HUES6 (cell line): ENCODE data around the gene SLC34A3.
"Not testable (repeated sequence)": the region's sequence is repeated elsewhere in the genome, so short reads cannot be mapped to it uniquely, and the experiment has no call there.

Experiments
- H3K27ac ChIP-seq: 2 replicates; pipeline ENCODE4 v1.7.0; 2013; ENCODE audit warnings: low read depth, mild to moderate bottlenecking, low read length, inconsistent platforms
- H3K27me3 ChIP-seq: 2 replicates; pipeline ENCODE4 v1.6.1; 2013; ENCODE audit warnings: low read length; ENCODE audit not compliant: control insufficient read depth, insufficient read depth
- H3K36me3 ChIP-seq: 2 replicates; pipeline ENCODE4 v1.6.1; 2013; ENCODE audit warnings: low read length; ENCODE audit not compliant: control insufficient read depth, insufficient read depth
- H3K4me1 ChIP-seq: 2 replicates; pipeline ENCODE4 v1.6.1; 2013; ENCODE audit warnings: low read length; ENCODE audit not compliant: control insufficient read depth, insufficient read depth
- H3K4me3 ChIP-seq: 2 replicates; pipeline ENCODE4 v1.5.1; 2013; ENCODE audit warnings: low read depth, low read length
- H3K9ac ChIP-seq: one replicate; pipeline ENCODE4 v1.6.1; 2013; ENCODE audit warnings: mild to moderate bottlenecking, low read length
- H3K9me3 ChIP-seq: 2 replicates; pipeline ENCODE4 v1.6.1; 2013; ENCODE audit warnings: low read depth, low read length; ENCODE audit not compliant: control insufficient read depth, insufficient read depth

The SLC34A3 gene

DNA sequence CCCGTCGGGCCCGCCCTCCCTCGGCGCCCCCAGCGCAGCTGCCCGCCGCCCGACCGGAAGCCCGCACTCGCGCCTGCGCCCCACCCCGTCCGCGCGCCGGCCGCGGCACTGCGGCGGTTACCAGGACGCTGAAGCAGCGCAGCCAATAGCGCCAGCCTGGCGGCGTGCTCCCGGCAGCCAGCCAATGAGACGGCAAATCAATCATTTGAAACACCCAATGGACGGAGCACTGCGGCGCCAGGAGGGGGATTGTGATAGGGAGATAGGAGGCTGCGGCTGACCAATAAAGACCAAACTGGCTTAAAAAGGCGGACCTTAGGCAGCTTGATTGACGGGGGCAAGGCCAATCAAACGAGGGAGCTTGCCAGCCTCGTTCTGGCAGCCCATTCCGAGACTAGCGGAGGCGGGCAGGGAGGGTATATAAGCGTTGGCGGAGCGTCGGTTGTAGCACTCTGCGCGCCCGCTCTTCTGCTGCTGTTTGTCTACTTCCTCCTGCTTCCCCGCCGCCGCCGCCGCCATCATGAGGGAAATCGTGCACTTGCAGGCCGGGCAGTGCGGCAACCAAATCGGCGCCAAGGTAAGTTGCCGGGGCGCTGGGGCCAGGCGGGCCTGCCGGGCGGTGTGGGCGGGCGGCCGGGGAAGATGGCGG, 10.3 kb downstream of the SLC34A3 start, which contains the start of gene TUBB4B:
TUBB4B (plus strand) TSS at position 447 of the 649 bp plus-strand sequence; CDS start at position 521, 74 bp downstream.
- Histone ChIP-seq H3K36me3 (peaks cover 21% of the 10 kb centered on the region), H3K27me3 (no peaks in the 10 kb centered on the region), H3K27ac (peak within 1 kb of the TSS; percentile 89; the same call in 1 of the 2 replicates), H3K4me1 (peaks cover 51% of the 10 kb centered on the region), H3K4me3 (peak within 1 kb of the TSS; percentile 83), H3K9ac (peak within 1 kb of the TSS; percentile 93), H3K9me3 (no peaks in the 10 kb centered on the region)

DNA sequence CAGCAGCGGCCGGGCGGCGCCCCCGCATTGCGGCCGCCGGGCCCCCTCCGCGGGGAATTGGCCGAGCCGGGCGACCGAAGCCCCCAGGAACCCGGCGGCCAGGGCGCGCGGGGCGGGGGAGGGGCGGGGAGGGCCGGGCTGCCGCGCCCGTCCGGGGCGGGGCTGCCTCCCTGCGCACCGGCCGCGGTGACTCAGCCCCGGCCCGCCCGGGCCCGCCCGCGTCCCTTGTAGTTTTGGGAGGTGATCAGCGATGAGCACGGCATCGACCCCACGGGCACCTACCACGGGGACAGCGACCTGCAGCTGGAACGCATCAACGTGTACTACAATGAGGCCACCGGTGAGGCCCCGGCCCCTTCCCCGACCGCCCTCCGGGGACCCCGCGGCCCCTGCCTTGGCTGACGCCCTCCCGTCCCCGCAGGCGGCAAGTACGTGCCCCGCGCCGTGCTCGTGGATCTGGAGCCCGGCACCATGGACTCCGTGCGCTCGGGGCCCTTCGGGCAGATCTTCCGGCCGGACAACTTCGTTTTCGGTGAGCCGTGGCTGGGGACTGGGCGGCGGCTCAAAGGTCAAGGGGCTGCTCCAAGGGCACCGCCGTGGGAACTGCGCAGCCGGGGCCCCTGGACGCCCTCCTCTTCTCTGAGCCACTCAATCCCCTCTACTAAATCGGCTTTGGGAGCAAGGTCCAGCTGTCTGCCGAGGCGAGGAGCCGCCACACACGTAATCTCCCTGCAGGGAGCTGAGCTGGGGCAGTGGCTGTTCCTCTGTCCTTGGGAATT, 11.0 kb downstream of the SLC34A3 start:
- Histone ChIP-seq H3K9me3 (no peaks in the 10 kb centered on the region), H3K4me1 (peaks cover 46% of the 10 kb centered on the region), H3K36me3 (peaks cover 21% of the 10 kb centered on the region), H3K4me3 (peak overlapping the region; percentile 72), H3K27ac (peak overlapping the region; percentile 45; the same call in 1 of the 2 replicates), H3K27me3 (no peaks in the 10 kb centered on the region), H3K9ac (peak overlapping the region; percentile 74)

DNA sequence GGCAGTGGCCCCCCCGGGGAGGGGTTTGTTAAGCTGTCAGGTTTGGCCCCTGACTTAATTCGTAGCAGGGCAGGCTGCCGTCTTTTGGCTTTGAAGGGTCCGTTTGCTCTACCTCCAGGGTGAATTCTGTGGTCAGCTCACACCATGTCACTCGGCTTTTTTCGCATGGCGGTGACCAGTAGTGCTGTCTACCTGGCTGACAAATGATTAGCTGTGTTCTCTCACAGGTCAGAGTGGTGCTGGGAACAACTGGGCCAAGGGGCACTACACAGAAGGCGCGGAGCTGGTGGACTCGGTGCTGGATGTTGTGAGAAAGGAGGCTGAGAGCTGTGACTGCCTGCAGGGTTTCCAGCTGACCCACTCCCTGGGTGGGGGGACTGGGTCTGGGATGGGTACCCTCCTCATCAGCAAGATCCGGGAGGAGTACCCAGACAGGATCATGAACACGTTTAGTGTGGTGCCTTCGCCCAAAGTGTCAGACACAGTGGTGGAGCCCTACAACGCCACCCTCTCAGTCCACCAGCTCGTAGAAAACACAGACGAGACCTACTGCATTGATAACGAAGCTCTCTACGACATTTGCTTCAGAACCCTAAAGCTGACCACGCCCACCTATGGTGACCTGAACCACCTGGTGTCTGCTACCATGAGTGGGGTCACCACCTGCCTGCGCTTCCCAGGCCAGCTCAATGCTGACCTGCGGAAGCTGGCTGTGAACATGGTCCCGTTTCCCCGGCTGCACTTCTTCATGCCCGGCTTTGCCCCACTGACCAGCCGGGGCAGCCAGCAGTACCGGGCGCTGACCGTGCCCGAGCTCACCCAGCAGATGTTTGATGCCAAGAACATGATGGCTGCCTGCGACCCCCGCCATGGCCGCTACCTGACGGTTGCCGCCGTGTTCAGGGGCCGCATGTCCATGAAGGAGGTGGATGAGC, 11.8 kb downstream of the SLC34A3 start:
- Histone ChIP-seq H3K27ac (no peak overlapping the region), H3K36me3 (peaks cover 21% of the 10 kb centered on the region), H3K9ac (peak overlapping the region; percentile 74), H3K4me1 (peaks cover 40% of the 10 kb centered on the region), H3K27me3 (no peaks in the 10 kb centered on the region), H3K9me3 (no peaks in the 10 kb centered on the region), H3K4me3 (peak overlapping the region; percentile 72)

DNA sequence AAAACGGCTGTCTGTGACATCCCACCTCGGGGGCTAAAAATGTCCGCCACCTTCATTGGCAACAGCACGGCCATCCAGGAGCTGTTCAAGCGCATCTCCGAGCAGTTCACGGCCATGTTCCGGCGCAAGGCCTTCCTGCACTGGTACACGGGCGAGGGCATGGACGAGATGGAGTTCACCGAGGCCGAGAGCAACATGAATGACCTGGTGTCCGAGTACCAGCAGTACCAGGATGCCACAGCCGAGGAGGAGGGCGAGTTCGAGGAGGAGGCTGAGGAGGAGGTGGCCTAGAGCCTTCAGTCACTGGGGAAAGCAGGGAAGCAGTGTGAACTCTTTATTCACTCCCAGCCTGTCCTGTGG, 12.5 kb downstream of the SLC34A3 start:
- H3K9me3 ChIP-seq, H3K27ac ChIP-seq, H3K27me3 ChIP-seq: not testable (repeated sequence)
- Histone ChIP-seq H3K4me1 (peaks cover 36% of the 10 kb centered on the region), H3K36me3 (peaks cover 21% of the 10 kb centered on the region), H3K4me3 (0 out of 2 replicates have a peak overlapping the region, but pooled peaks have one; percentile 6), H3K9ac (peak overlapping the region; percentile 34)

DNA sequence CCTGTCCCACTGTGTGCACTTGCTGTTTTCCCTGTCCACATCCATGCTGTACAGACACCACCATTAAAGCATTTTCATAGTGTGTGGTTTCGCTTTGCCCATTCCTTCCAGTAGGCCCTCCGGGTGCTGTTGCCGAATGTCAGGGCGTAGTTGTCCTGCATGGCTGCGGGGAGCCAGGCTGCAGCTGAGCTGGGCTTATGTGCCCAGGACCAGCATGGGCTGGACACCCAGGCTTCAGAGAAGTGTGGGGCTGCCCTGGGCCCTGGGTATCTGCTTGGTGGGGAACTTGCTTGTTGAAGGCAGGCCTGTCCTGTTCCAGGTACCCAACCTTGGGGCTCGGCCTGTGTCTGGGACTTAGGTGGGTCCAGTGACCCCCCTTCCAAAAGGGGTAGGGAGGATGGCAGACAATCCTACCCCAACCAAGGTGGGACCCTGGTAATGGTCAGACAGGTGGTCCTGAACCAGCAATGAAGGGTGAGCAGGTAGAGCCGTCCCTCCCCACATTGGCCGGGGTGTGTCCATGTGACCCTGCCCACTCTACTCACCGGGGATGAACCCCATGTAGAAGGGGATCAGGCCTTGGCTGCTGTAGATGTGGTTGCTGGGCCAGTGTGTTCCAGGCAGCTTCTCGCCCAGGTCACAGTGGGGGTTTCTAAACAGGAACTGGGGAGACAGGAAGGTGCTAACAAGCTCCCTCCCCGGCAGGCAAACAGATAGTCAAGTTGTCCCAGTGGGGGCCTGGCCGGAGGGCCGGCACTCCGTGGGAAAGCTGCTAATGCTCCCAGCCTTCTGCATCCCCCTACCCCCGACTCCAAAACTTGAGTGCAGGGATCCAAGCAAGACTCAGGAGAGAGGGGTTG, 13.2 kb downstream of the SLC34A3 start:
- H3K4me1 ChIP-seq = peaks cover 33% of the 10 kb centered on the region
- H3K27me3 ChIP-seq = no peaks in the 10 kb centered on the region
- H3K36me3 ChIP-seq = peaks cover 21% of the 10 kb centered on the region
- H3K4me3 ChIP-seq = peak overlapping the region; percentile 6; the same call in 1 of the 2 replicates
- peak overlapping the region; percentile 34 for H3K9ac ChIP-seq
- no peak overlapping the region for H3K27ac ChIP-seq
- H3K9me3 ChIP-seq = no peaks in the 10 kb centered on the region

DNA sequence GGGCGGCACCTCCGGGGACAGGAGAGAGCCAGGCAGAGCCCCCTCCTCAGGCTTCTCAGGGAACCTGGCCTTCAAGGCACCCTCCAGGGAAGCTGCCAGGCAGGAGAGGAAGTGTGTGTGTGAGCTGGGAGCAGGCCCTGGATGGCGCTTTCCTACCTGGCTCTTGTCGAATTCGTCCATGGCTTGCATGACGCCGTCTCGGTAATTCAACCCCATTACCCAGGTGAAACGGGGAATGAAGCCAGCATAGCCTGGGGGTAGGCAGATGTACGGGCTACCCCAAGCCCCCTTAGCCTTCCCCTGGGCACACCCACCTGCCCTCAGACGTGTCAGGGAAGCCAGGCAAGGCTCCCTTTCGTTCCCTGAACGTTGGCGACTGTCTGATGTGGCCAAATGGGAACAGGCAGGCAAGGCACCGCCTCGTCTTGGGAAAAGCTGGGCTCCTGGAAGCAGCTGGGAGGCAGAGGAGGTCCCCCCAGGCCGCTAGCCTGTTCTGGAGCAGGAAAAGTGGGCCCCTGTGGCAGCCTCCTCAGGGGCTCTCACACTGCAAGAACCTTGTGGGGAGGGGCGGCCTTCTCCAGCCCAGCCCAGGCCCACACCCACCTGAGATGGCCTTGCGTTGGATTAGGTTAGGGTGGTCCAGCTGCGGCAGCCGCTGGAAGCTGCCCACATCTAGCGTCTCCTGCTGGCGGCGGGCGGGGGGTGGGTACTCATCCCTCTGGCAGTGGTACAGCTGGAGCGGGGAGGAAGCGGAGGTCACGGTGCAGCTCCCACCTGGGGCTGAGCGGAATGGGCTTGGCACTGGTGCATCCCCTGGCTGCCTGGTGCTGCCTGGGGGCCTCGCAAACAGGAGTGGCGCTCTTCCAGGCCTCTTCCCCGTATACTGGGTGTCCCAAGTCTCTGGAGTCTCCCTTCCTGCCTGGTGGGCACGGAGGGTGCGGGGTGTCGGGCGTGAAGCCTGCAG, 14.1 kb downstream of the SLC34A3 start:
- Histone ChIP-seq H3K36me3 (peaks cover 21% of the 10 kb centered on the region), H3K27ac (no peak overlapping the region), H3K27me3 (no peaks in the 10 kb centered on the region), H3K9ac (peak overlapping the region; percentile 13), H3K9me3 (no peaks in the 10 kb centered on the region), H3K4me1 (peaks cover 32% of the 10 kb centered on the region), H3K4me3 (0 out of 2 replicates have a peak overlapping the region, but pooled peaks have one; percentile 5)

DNA sequence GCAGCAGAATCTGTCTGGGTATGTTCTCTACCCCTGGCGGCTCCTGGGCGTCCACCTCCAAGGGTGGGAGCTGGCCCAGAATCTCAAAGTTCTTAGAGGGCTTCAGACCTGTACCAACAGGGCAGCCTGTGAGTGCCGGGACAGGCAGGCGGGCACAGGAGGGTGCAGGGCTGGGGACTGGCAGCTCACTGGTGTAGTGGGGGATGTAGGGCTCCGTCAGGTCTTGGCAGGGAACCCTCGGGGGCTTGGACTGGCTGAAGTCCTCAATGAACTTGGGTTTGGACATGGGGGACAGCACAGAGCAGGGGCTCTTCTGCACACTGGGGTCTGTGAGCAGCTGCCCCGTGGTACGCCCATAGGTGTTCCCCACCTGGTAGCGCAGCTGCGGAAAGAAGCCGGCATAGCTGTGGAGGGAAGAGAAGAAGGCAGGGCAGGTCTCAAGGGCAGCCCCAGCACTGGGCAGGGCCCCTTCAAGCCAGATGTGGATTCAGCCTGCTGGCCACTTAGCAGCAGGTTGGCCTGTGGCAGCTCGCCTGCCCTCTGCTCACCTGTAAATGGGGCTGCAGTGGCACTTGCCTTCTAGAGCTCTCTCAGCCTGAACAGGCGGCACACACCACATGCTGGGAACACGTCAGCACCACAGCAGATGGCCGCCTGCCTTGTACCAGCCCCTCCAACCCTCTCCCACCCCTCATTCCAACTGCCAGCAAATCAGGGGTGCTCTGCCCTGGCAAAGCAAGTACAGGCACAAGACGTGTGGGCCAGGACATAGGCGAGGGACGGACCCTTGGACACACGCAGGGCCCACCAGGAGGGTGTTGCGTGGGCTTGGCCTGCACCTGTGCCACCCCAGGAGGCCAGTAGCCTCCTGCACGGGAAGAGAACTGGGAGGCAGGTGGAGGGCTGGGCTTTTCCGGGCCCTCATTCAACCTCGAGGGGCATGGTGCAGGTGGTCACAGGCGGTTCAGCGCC, 15.0 kb downstream of the SLC34A3 start:
- Histone ChIP-seq H3K4me1 (peaks cover 39% of the 10 kb centered on the region), H3K9me3 (no peaks in the 10 kb centered on the region), H3K9ac (no peak overlapping the region), H3K4me3 (no peak overlapping the region), H3K27me3 (no peaks in the 10 kb centered on the region), H3K27ac (no peak overlapping the region), H3K36me3 (peaks cover 21% of the 10 kb centered on the region)

DNA sequence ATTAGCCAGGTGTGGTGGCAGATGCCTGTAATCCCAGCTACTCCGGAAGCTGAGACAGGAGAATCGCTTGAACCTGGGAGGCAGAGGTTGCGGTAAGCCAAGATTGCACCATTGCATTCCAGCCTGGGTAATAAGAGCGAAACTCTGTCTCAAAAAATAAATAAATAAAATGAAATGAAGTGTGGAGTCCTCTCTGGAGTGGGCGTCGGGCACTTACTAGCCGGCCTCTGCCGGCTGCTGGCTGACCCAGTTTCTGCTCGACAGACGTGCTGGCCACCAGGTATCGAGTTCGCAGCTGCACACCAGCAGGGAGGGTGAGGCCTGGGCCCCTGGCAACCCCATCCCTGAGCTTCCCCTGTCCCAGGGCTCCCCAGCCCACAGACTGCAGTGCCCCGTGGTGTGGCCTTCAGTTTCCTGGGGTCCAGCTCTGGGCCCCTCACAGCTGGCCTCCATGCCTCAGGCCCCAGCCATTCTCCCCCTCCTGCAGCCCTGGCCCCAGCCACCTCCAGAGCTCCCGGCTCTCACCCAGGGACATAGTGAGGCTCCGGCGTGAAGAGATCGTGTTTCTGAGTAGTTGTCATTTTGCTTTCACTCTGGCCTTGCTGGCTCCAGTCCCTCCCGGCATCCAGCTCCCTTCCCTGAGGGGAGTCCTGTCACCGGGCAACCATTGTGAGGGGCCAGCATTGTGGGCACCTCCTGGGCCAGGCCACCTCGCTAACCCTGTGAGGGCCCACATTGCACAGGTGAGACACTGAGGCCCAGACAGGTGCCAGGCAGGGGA, 16.6 kb downstream of the SLC34A3 start:
- peaks cover 47% of the 10 kb centered on the region for H3K4me1 ChIP-seq
- no peak overlapping the region for H3K4me3 ChIP-seq
- H3K36me3 ChIP-seq = peaks cover 16% of the 10 kb centered on the region

More for the DNA sequence above, 16.6 kb downstream of the SLC34A3 start:
- Histone ChIP-seq H3K9ac (no peak overlapping the region), H3K27me3 (no peaks in the 10 kb centered on the region), H3K9me3 (no peaks in the 10 kb centered on the region), H3K27ac (no peak overlapping the region)
